AG04450 (cell line): ENCODE data around the gene PEAK3. TPM values are rescaled to one million over a fixed set of nuclear protein-coding genes. Genes with fewer than 3 reads are reported as not detected.
A peak's percentile ranks its signal among the peaks of the same experiment; 100 is the strongest.

Experiments
- CTCF ChIA-PET: fragments of 300-600, 350-600 bp; formaldehyde crosslinking; extraction: SDS; loops from one replicate; lab custom pipeline; 2022; ENCODE audit warnings: antibody characterized with exemption, inconsistent platforms; lab: Charles Lee
- POLR2A ChIA-PET: fragments of 350-600 bp; formaldehyde crosslinking; extraction: SDS; loops from one replicate; lab custom pipeline; 2021; ENCODE audit warnings: antibody characterized with exemption, inconsistent platforms; lab: Yijun Ruan, JAX
- DNase-seq: peaks from one replicate; pipeline ENCODE4 v3.0.0-alpha.2; 2011; ENCODE audit warnings: low read depth, low spot score
- H3K27ac ChIP-seq: one replicate; pipeline ENCODE4 v1.5.1; 2012; ENCODE audit warnings: low read depth, low read length, control low read depth
- H3K27me3 ChIP-seq: one replicate; pipeline ENCODE4 v1.6.0; 2012; ENCODE audit warnings: low read length; ENCODE audit not compliant: control insufficient read depth, insufficient read depth
- H3K4me3 ChIP-seq: 2 replicates; pipeline ENCODE4 v1.5.1; 2011; ENCODE audit warnings: mild to moderate bottlenecking, low read depth, low read length, control low read depth
- H3K9me3 ChIP-seq: 2 replicates; pipeline ENCODE4 v1.5.1; 2012; ENCODE audit warnings: low read length; ENCODE audit not compliant: control insufficient read depth, insufficient read depth
- polyA plus RNA-seq: library from polyadenylated mRNA; depleted of rRNA; stranded (reverse); fragments of >200 nt; gene quantifications from 2 replicates; pipeline ENCODE4 v1.2.3, GENCODE V29; 2011
- TF ChIP-seq, protein P1 (sequence below): IDR thresholded peaks from 2 replicates; pipeline ENCODE4 v1.5.1; 2011; ENCODE audit warnings: low read depth, low read length, control low read depth, inconsistent platforms

PEAK3 gene
- polyA plus RNA-seq, 1 experiment: 0.04 TPM

DNA sequence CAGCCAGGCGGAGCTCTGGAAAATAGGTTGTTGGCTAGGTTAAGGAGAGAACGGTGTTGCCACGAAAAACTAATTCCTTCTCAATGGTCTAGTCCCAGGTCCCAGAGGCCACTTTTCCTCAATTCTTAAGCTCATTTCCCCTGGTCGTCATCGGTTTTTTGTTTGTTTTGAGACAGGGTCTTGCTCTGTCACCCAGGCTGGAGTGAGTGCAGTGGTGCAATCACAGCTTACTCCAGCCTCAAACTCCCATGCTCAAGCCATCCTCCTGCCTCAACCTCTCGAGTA is 44.2 kb downstream of the PEAK3 start:
- ChIA-PET POLR2A (interaction anchor here (1.1 kb wide), 1 partner anchor 78 kb away, joined by 4 read pairs; no protein-coding TSS in a partner anchor), CTCF (interaction anchor here (1.3 to 2.8 kb wide), 2 partner anchors 78 to 82 kb away, joined by 8 to 14 read pairs; no protein-coding TSS in a partner anchor)
- H3K27ac ChIP-seq: no peak overlapping the region

DNA sequence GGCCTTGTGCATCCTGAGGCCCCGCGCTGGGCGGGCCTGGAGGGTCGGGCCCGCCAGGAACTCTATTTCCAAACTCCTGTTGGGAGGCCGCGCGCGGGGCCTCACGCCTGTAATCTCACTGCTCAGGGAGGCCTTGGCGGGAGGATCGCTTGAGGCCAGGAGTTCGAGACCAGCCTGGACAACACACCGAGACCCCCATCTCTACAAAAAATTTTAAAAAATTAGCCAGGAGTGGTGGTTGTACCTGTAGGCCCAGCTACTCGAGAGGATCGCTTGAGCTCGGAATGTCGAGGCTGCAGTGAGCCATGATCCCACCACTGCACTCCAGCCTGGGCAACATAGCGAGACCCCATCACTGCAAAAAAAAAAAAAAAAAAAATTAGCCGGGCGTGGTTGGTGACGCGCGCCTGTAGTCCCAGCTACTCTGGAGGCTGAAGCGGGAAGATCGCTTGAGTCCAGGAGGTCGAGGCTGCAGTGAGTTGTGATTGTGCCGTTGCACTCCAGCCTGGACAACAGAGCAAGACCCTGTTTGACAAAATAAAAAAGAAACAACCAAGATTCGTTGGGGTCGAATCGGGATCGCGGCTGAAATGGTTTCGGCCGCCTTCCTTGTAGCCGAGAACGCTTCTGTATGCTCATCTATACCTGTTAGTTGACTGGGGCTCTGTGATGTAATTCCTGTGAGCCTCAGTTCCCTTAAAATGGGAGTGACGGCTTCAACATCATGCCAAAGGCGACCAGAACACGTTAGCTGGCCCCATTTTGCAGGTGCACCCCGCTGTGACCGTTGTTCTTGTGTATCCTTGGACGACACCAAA is 44.7 kb downstream of the PEAK3 start:
- TF ChIP-seq, protein P1, sequence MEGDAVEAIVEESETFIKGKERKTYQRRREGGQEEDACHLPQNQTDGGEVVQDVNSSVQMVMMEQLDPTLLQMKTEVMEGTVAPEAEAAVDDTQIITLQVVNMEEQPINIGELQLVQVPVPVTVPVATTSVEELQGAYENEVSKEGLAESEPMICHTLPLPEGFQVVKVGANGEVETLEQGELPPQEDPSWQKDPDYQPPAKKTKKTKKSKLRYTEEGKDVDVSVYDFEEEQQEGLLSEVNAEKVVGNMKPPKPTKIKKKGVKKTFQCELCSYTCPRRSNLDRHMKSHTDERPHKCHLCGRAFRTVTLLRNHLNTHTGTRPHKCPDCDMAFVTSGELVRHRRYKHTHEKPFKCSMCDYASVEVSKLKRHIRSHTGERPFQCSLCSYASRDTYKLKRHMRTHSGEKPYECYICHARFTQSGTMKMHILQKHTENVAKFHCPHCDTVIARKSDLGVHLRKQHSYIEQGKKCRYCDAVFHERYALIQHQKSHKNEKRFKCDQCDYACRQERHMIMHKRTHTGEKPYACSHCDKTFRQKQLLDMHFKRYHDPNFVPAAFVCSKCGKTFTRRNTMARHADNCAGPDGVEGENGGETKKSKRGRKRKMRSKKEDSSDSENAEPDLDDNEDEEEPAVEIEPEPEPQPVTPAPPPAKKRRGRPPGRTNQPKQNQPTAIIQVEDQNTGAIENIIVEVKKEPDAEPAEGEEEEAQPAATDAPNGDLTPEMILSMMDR: no peak
- H3K4me3 ChIP-seq: peak overlapping the region; percentile 83
- POLR2A ChIA-PET: interaction anchor here (0.6 to 1.1 kb wide), 2 partner anchors 79 to 239 kb away, joined by 4 to 5 read pairs; partner anchors contain the start of gene GADD45B
- H3K9me3 ChIP-seq: peaks cover 5% of the 10 kb centered on the region
- CTCF ChIA-PET: interaction anchor here (1.3 to 2.8 kb wide), 2 partner anchors 79 to 81 kb away, joined by 8 to 14 read pairs; no protein-coding TSS in a partner anchor
- no peaks in the 10 kb centered on the region for H3K27me3 ChIP-seq
- no peak for DNase-seq
- peak overlapping the region; percentile 95 for H3K27ac ChIP-seq

More for the DNA sequence above, 44.2 kb downstream of the PEAK3 start:
- TF ChIP-seq, protein P1: no peak
- Histone ChIP-seq H3K4me3 (peak overlapping the region; percentile 83), H3K27me3 (no peaks in the 10 kb centered on the region), H3K9me3 (peaks cover 5% of the 10 kb centered on the region)
- DNase-seq: no peak

DNA sequence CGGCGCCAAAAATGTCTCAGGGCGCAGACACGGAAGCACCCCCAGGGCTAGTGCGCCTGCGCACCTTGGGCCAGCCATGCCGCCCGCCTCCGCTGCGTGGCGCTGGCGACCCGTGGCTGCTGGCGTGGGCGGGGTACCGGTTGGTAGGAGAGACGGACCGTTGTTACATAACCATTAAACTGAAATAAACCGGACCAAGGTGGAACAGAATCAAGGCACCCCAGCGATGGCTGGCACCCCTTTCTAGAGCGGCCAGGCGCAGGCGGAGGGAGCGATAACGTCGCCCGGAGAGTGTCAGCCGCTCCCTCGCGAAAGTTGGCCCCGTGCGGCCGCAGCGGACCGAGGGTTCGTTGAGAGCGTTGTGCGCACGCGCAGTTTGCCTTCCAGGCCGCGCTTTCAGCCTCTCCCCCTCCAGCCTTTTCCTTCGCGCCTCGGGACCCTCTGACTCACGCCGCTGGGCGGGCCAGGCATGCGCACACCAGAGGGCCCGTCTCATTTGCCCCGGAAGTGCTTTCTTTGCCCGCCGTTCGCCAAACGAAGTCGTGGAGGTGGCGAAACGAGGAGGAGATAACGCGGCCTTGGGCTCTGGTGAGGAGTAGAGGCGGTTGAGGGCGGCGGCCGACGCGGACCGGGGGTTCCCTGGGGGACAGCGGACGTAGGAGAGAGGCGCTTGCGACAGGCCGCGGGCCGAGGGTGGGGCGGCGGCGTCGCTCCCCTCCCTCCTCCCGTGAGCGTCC is 45.5 kb downstream of the PEAK3 start, which contains the start of the genes PLEKHJ1 and SF3A2:
Gene PLEKHJ1 (minus strand): TSS at position 16 of the 737 bp plus-strand sequence. CDS start 81 bp downstream, outside the sequence.
Gene SF3A2 (plus strand): TSS at position 511 of the 737 bp plus-strand sequence. CDS start 6,595 bp downstream, outside the sequence.
- ChIA-PET CTCF (interaction anchor here (0.6 to 1.3 kb wide), 17 partner anchors 10 to 217 kb away, joined by 3 to 9 read pairs (median 3); partner anchors contain the start of gene AP3D1), POLR2A (interaction anchor here (0.6 to 1.7 kb wide), 3 partner anchors 33 to 240 kb away, joined by 4 to 5 read pairs (median 5); partner anchors contain the start of gene GADD45B)
- no peaks in the 10 kb centered on the region for H3K27me3 ChIP-seq
- DNase-seq: peak; percentile 94
- peaks cover 5% of the 10 kb centered on the region for H3K9me3 ChIP-seq
- peak within 1 kb of the TSS; percentile 95 for H3K27ac ChIP-seq
- TF ChIP-seq, protein P1: peak; percentile 95
- peak within 1 kb of the TSS; percentile 83 for H3K4me3 ChIP-seq

DNA sequence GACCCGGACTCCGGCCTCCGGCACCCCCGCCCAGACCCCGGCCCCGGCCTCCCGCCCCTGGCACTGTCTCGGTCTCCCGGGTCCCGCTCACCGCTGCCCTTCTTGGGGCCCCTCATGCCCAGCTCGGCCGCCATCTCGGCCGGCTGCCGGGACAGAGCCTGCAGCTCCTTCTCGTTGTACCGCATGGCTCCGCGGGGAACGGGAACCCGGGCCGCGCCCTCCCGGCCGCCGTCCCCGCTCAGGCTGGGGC is 46.0 kb downstream of the PEAK3 start:
- Histone ChIP-seq H3K9me3 (peaks cover 5% of the 10 kb centered on the region), H3K27me3 (no peaks in the 10 kb centered on the region), H3K27ac (no peak overlapping the region), H3K4me3 (peak overlapping the region; percentile 83)
- ChIA-PET POLR2A (interaction anchor here (0.8 to 1.7 kb wide), 2 partner anchors 34 to 240 kb away, joined by 3 to 5 read pairs; partner anchors contain the start of gene GADD45B), CTCF (interaction anchor here (0.6 to 1.9 kb wide), 19 partner anchors 9 to 383 kb away, joined by 3 to 9 read pairs (median 3); partner anchors contain the start of gene AP3D1)
- no peak for DNase-seq
- TF ChIP-seq, protein P1: no peak
